Lower leg skin (tissue), 4 donors: ENCODE measurements around the gene SGCA. TPM values are rescaled to one million over a fixed set of nuclear protein-coding genes. Genes with fewer than 3 reads are reported as not detected.

Experiments used
- DNase-seq, 2 donors: peaks; one replicate each; pipeline ENCODE4 v3.0.0-alpha.2; 2019; ENCODE audit warnings: low spot score in 2 of 2
- H3K4me3 ChIP-seq: fragments of 200-600 bp; sonication (generic); 2 replicates; pipeline ENCODE4 v1.5.1; 2017; ENCODE audit warnings: mild to moderate bottlenecking, low read depth; ENCODE audit not compliant: poor library complexity, severe bottlenecking
- POLR2A ChIP-seq, 2 donors: fragments of 450-650 bp; IDR thresholded peaks; one replicate each; pipeline ENCODE4 v1.6.1; 2016 to 2017; ENCODE audit warnings: antibody characterized with exemption in 2 of 2, mild to moderate bottlenecking in 1 of 2, moderate library complexity in 1 of 2
- WGBS, 2 donors: methylation state at CpG; one replicate each; pipeline ENCODE4 v1.1.5; 2018; 5-methylcytosine and 5-hydroxymethylcytosine counted together
- intact Hi-C: fragments of 100-400 bp; cut with DNase I; formaldehyde crosslinking; loops from one replicate; pipeline ENCODE4 v1.15.0; 2023; ENCODE audit warnings: low total_unique reads
- total RNA-seq, 4 donors: library from RNA; depleted of rRNA; stranded (reverse); fragments of >200 nt; gene quantifications; one replicate each; pipeline ENCODE4 v1.1.0, GENCODE V29; 2016
- TF ChIP-seq, protein P1 (sequence below), 3 donors: fragments of 450-650 bp; IDR thresholded peaks; one replicate each; pipeline ENCODE4 v1.5.1; 2016; ENCODE audit warnings: antibody characterized with exemption in 3 of 3, mild to moderate bottlenecking in 3 of 3, moderate library complexity in 2 of 3

Gene SGCA
- total RNA-seq, 4 donors from 2014 or later: 1.0 to 9.9 (median 5.6) TPM

DNA sequence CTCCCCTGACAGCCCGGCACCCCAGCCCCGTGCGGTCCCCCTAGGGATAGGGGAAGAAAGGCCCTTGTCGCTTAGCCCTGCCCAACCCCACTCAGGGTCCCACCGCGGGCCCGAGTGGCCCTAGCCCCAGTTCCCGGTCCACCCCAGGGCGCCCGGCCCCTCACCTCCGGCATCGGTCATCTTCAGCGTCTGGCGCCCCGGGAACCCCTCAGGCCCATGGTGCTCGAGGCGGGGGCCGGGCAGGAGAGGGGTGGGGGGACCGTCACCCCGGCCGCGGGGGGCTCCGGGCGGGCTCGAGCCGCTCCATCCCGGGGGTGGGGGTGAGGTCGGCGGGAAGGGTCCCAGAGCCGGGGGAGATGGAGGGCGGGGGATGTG lies 36.5 kb upstream of the SGCA start:
- TF ChIP-seq, protein P1, sequence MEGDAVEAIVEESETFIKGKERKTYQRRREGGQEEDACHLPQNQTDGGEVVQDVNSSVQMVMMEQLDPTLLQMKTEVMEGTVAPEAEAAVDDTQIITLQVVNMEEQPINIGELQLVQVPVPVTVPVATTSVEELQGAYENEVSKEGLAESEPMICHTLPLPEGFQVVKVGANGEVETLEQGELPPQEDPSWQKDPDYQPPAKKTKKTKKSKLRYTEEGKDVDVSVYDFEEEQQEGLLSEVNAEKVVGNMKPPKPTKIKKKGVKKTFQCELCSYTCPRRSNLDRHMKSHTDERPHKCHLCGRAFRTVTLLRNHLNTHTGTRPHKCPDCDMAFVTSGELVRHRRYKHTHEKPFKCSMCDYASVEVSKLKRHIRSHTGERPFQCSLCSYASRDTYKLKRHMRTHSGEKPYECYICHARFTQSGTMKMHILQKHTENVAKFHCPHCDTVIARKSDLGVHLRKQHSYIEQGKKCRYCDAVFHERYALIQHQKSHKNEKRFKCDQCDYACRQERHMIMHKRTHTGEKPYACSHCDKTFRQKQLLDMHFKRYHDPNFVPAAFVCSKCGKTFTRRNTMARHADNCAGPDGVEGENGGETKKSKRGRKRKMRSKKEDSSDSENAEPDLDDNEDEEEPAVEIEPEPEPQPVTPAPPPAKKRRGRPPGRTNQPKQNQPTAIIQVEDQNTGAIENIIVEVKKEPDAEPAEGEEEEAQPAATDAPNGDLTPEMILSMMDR (IDR thresholded peaks at IDR 0.05): no peak
- TF ChIP-seq POLR2A (IDR thresholded peaks at IDR 0.05): no peak
- 0 to 4% methylated on average over 3 to 5 of the region's 31 CpGs for WGBS, 2 donors
- intact Hi-C loops: no loop called here
- no peak overlapping the region for H3K4me3 ChIP-seq
- DNase-seq: no peak

DNA sequence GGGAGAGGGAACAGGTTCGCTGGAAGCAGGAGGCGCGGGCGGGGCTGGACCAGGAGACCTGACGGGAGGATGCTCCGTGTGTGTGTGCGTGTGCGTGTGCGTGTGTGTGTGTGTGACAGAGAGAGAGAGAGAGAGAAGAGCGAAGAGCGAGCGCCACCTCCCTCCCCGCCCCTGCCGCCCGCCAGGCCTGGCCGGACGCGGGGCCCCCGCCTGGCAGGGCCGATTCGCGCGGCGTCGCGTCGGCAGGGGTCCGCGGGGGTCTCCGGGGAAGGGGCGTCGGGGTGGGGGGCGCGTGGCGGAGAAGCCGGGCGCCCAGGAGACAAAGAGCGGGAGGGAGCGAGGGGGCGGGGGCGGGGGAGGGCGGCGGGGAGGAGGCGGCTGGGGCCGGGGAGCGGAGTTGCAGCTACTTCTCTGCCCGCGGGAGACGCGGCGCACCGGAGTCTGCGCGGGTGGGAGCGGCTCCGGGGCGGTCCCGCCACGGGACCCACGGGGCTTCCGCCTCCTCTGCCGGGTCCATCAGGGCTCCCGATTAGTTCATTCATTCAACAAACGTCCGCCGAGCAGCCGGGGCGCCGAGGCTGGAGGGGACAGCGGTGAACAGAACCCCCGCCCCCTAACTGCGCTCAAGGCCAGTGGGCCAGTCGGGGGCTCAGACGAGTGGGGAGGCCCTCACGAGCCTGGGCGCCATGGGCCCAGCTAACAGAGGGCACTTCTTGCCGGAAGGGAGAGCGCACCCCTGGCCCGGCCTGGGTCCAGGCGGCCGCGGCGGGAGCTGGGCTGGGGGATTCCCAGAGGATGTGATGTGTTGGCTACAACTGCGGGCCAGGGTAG lies 35.9 kb upstream of the SGCA start, which contains the start of gene SAMD14:
Gene SAMD14, minus strand, starts transcription at position 433 of the 831 bp plus-strand sequence. CDS start 5,201 bp downstream, outside the sequence.
- DNase-seq: no peak
- H3K4me3 ChIP-seq: no peak within 1 kb of the TSS
- TF ChIP-seq POLR2A (IDR thresholded peaks at IDR 0.05): no peak
- TF ChIP-seq, protein P1 (IDR thresholded peaks at IDR 0.05): no peak
- 1 to 3% methylated on average over 22 to 50 of the region's 84 CpGs for WGBS, 2 donors
- intact Hi-C loops: no loop called here

- intact Hi-C loops: no loop called here
- TF ChIP-seq, protein P1 (IDR thresholded peaks at IDR 0.05): no peak
- no peak for TF ChIP-seq POLR2A (IDR thresholded peaks at IDR 0.05)
- no peak overlapping the region for H3K4me3 ChIP-seq
- 55% methylated on average over 19 of the region's 19 CpGs for WGBS, 2 donors
- no peak for DNase-seq
These were observed 35.1 kb upstream of the SGCA start for GRCh38 chr17:50130559-50131305.

DNA sequence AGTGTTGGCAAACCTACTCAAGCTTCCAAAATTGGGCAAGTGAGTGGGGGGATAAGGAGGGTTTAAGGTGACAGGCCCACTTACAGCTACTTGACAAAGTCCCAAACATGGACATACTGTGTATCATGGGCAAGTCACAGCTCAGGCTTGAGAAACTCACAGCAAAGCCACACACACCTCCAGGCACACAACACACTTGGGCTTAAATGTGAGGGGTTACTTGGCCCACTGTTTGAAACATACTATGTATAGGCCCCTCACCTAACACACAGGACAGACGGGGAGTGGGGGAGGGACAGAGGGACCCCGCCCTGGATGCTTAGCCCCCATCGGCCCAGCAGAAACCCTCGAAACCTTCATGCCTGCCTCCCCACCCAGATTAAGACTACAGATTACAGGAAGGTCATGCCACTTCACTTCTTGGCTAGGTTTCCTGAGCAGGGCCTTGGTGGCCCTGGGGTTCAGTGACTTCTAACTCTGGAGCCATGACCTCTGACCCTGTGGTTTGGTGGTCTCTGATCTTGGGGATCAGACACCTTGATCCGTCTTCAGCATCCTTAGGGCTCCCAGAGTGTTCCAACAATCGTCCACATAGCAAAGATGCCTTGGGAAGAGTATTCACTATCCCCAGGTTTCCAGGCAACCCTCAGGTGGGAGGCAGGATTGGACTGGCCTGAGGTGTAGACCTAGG lies 33.6 kb upstream of the SGCA start:
- no peak overlapping the region for H3K4me3 ChIP-seq
- intact Hi-C loops: no loop called here
- DNase-seq: no peak
- WGBS, 2 donors: 74 to 77% methylated on average over 4 to 6 of the region's 6 CpGs
- TF ChIP-seq, protein P1 (IDR thresholded peaks at IDR 0.05): no peak
- TF ChIP-seq POLR2A (IDR thresholded peaks at IDR 0.05): no peak

- DNase-seq: no peak
- intact Hi-C loops: no loop called here
- no peak overlapping the region for H3K4me3 ChIP-seq
- WGBS, 2 donors: 43 to 59% methylated on average over 7 of the region's 7 CpGs
- TF ChIP-seq, protein P1 (IDR thresholded peaks at IDR 0.05): no peak
- no peak for TF ChIP-seq POLR2A (IDR thresholded peaks at IDR 0.05)
These were observed 32.6 kb upstream of the SGCA start for GRCh38 chr17:50133028-50133768.
